NB4 (cell line): Measurements from ENCODE around the gene UEVLD.

Experiments
- CTCF ChIP-seq: IDR thresholded peaks from one replicate; pipeline ENCODE4 v1.5.1; 2012; ENCODE audit warnings: low read depth, low read length
- POLR2A ChIP-seq: IDR thresholded peaks from 2 replicates; pipeline ENCODE4 v1.6.1; 2011; ENCODE audit warnings: mild to moderate bottlenecking; ENCODE audit not compliant: insufficient read length; ENCODE audit errors: extremely low read depth

- TF ChIP-seq POLR2A (no peak), CTCF (no peak)
Measured at GRCh38 chr11:18490319-18490718, 98.2 kb downstream of the UEVLD start.
